ENCODE results near the gene MYO9A. TPM values are rescaled to one million over a fixed set of nuclear protein-coding genes. Genes with fewer than 3 reads are reported as not detected.

The MYO9A gene
- total RNA-seq, 8 experiments from 2014 or later, result 22.3 to 42.1 (median 31.6) TPM

- Histone ChIP-seq H3K4me1 (replicated peaks in 1 of 2) (peaks cover 0 to 6% of the 10 kb centered on the region in 2 donors), H3K4me3 (no peak overlapping the region), H3K27ac (no peak overlapping the region)
- 0 to 80% (median 78%) methylated on average over 1 to 5 of the region's 14 CpGs; no CpG with 5 or more reads in 3 of the 10 experiments for WGBS, 10 experiments
- in situ Hi-C loops (cut with MboI; ENCODE audit: low pct_unique_long_range_greater_than_20kb in 2 of 9, low sequenced_read_pairs in 9 of 9, unreplicated experiment in 9 of 9), result loop anchor here in 4 of 9 experiments (25.0 kb wide), 5 partner anchors 318 to 693 kb away; partner anchors contain the start of gene NR2E3 (in 1 of the 4)
- peak in 5 of 8 experiments; percentile 11 to 68 (median 35) for ATAC-seq (replicated peaks in 6 of 8)
Observed at GRCh38 chr15:72155003-72155621, 37.2 kb upstream of the MYO9A start.

GRCh38 chr15:72154316-72154715 lies 36.4 kb upstream of the MYO9A start:
- in situ Hi-C loops (cut with MboI; ENCODE audit: low pct_unique_long_range_greater_than_20kb in 2 of 9, low sequenced_read_pairs in 9 of 9, unreplicated experiment in 9 of 9), result loop anchor here in 4 of 9 experiments (25.0 kb wide), 5 partner anchors 317 to 692 kb away; partner anchors contain the start of gene NR2E3 (in 1 of the 4)
- 77 to 100% (median 94%) methylated on average over 1 to 7 of the region's 7 CpGs; no CpG with 5 or more reads in 1 of the 10 experiments for WGBS, 10 experiments

GRCh38 chr15:72153269-72154000 lies 35.5 kb upstream of the MYO9A start:
- no peak overlapping the region for H3K27ac ChIP-seq
- in situ Hi-C loops (cut with MboI; ENCODE audit: low pct_unique_long_range_greater_than_20kb in 2 of 9, low sequenced_read_pairs in 9 of 9, unreplicated experiment in 9 of 9), result loop anchor here in 4 of 9 experiments (25.0 kb wide), 5 partner anchors 316 to 691 kb away; partner anchors contain the start of gene NR2E3 (in 1 of the 4)
- ATAC-seq (replicated peaks in 6 of 8), result no peak

More at GRCh38 chr15:72154316-72154715, 36.4 kb upstream of the MYO9A start:
- no peak overlapping the region for H3K4me3 ChIP-seq
- H3K4me1 ChIP-seq (replicated peaks in 1 of 2), result peaks cover 0 to 6% of the 10 kb centered on the region in 2 donors
- no peak overlapping the region for H3K27ac ChIP-seq
- no peak for ATAC-seq (replicated peaks in 6 of 8)

GRCh38 chr15:72147418-72147817 lies 29.5 kb upstream of the MYO9A start:
- no peak overlapping the region for H3K27ac ChIP-seq
- in situ Hi-C loops (cut with MboI; ENCODE audit: low pct_unique_long_range_greater_than_20kb in 2 of 9, low sequenced_read_pairs in 9 of 9, unreplicated experiment in 9 of 9), result no loop called here

More at GRCh38 chr15:72153269-72154000, 35.5 kb upstream of the MYO9A start:
- 88 to 100% (median 100%) methylated on average over 1 to 5 of the region's 5 CpGs for WGBS, 10 experiments
- Histone ChIP-seq H3K4me1 (replicated peaks in 1 of 2) (peaks cover 0 to 6% of the 10 kb centered on the region in 2 donors), H3K4me3 (no peak overlapping the region)

GRCh38 chr15:72146934-72147333 lies 29.0 kb upstream of the MYO9A start:
- H3K27ac ChIP-seq, result no peak overlapping the region
- H3K4me3 ChIP-seq, result no peak overlapping the region
- in situ Hi-C loops (cut with MboI; ENCODE audit: low pct_unique_long_range_greater_than_20kb in 2 of 9, low sequenced_read_pairs in 9 of 9, unreplicated experiment in 9 of 9), result no loop called here
- no peak for ATAC-seq (replicated peaks in 6 of 8)
- H3K4me1 ChIP-seq (replicated peaks in 1 of 2), result no peaks in the 10 kb centered on the region

More at GRCh38 chr15:72147418-72147817, 29.5 kb upstream of the MYO9A start:
- 25 to 86% (median 60%) methylated on average over 1 to 2 of the region's 2 CpGs for WGBS, 10 experiments
- H3K4me3 ChIP-seq, result no peak overlapping the region
- no peaks in the 10 kb centered on the region for H3K4me1 ChIP-seq (replicated peaks in 1 of 2)
- ATAC-seq (replicated peaks in 6 of 8), result no peak

GRCh38 chr15:72146221-72146620 lies 28.3 kb upstream of the MYO9A start:
- H3K4me3 ChIP-seq, result no peak overlapping the region
- no peaks in the 10 kb centered on the region for H3K4me1 ChIP-seq (replicated peaks in 1 of 2)
- H3K27ac ChIP-seq, result no peak overlapping the region
- in situ Hi-C loops (cut with MboI; ENCODE audit: low pct_unique_long_range_greater_than_20kb in 2 of 9, low sequenced_read_pairs in 9 of 9, unreplicated experiment in 9 of 9), result no loop called here
- 75 to 100% (median 84%) methylated on average over 1 to 3 of the region's 3 CpGs; no CpG with 5 or more reads in 2 of the 10 experiments for WGBS, 10 experiments
- ATAC-seq (replicated peaks in 6 of 8), result no peak

- Histone ChIP-seq H3K4me3 (no peak overlapping the region), H3K27ac (no peak overlapping the region), H3K4me1 (replicated peaks in 1 of 2) (no peaks in the 10 kb centered on the region)
- in situ Hi-C loops (cut with MboI; ENCODE audit: low pct_unique_long_range_greater_than_20kb in 2 of 9, low sequenced_read_pairs in 9 of 9, unreplicated experiment in 9 of 9), result no loop called here
- ATAC-seq (replicated peaks in 6 of 8), result no peak
- WGBS, 10 experiments, result 64 to 100% (median 84%) methylated on average over 1 to 4 of the region's 4 CpGs
Observed at GRCh38 chr15:72141171-72142084, 23.5 kb upstream of the MYO9A start.

- no peak overlapping the region for H3K27ac ChIP-seq
- H3K4me1 ChIP-seq (replicated peaks in 1 of 2), result peaks cover 0 to 6% of the 10 kb centered on the region in 2 donors
- ATAC-seq (replicated peaks in 6 of 8), result no peak
- H3K4me3 ChIP-seq, result no peak overlapping the region
- 71 to 100% (median 88%) methylated on average over 1 to 3 of the region's 3 CpGs for WGBS, 10 experiments
- in situ Hi-C loops (cut with MboI; ENCODE audit: low pct_unique_long_range_greater_than_20kb in 2 of 9, low sequenced_read_pairs in 9 of 9, unreplicated experiment in 9 of 9), result no loop called here
Observed at GRCh38 chr15:72140088-72140487, 22.1 kb upstream of the MYO9A start.

- Histone ChIP-seq H3K4me1 (replicated peaks in 1 of 2) (peaks cover 0 to 6% of the 10 kb centered on the region in 2 donors), H3K4me3 (no peak overlapping the region), H3K27ac (no peak overlapping the region)
- no peak for ATAC-seq (replicated peaks in 6 of 8)
- 74 to 100% (median 97%) methylated on average over 2 to 4 of the region's 4 CpGs; no CpG with 5 or more reads in 3 of the 10 experiments for WGBS, 10 experiments
- in situ Hi-C loops (cut with MboI; ENCODE audit: low pct_unique_long_range_greater_than_20kb in 2 of 9, low sequenced_read_pairs in 9 of 9, unreplicated experiment in 9 of 9), result no loop called here
Observed at GRCh38 chr15:72139667-72140066, 21.7 kb upstream of the MYO9A start.

GRCh38 chr15:72136170-72137051 lies 18.5 kb upstream of the MYO9A start:
- Histone ChIP-seq H3K4me3 (no peak overlapping the region), H3K27ac (no peak overlapping the region), H3K4me1 (replicated peaks in 1 of 2) (peaks cover 0 to 6% of the 10 kb centered on the region in 2 donors)
- ATAC-seq (replicated peaks in 6 of 8), result no peak
- 46 to 94% (median 84%) methylated on average over 3 to 4 of the region's 4 CpGs for WGBS, 10 experiments
- in situ Hi-C loops (cut with MboI; ENCODE audit: low pct_unique_long_range_greater_than_20kb in 2 of 9, low sequenced_read_pairs in 9 of 9, unreplicated experiment in 9 of 9), result no loop called here

GRCh38 chr15:72135719-72136118 lies 17.8 kb upstream of the MYO9A start:
- H3K4me3 ChIP-seq, result no peak overlapping the region
- H3K27ac ChIP-seq, result no peak overlapping the region
- H3K4me1 ChIP-seq (replicated peaks in 1 of 2), result peaks cover 0 to 6% of the 10 kb centered on the region in 2 donors
- peak in 3 of 8 experiments; percentile 20 to 44 (median 40) for ATAC-seq (replicated peaks in 6 of 8)
- 17 to 100% (median 70%) methylated on average over 1 to 2 of the region's 2 CpGs; no CpG with 5 or more reads in 2 of the 10 experiments for WGBS, 10 experiments
- in situ Hi-C loops (cut with MboI; ENCODE audit: low pct_unique_long_range_greater_than_20kb in 2 of 9, low sequenced_read_pairs in 9 of 9, unreplicated experiment in 9 of 9), result no loop called here

GRCh38 chr15:72133211-72133610 lies 15.3 kb upstream of the MYO9A start:
- no peak for ATAC-seq (replicated peaks in 6 of 8)
- 56 to 100% (median 85%) methylated on average over 1 of the region's 1 CpG for WGBS, 10 experiments
- in situ Hi-C loops (cut with MboI; ENCODE audit: low pct_unique_long_range_greater_than_20kb in 2 of 9, low sequenced_read_pairs in 9 of 9, unreplicated experiment in 9 of 9), result no loop called here
- H3K4me3 ChIP-seq, result no peak overlapping the region
- H3K4me1 ChIP-seq (replicated peaks in 1 of 2), result peaks cover 0 to 6% of the 10 kb centered on the region in 2 donors
- H3K27ac ChIP-seq, result no peak overlapping the region
